Right atrium auricular region (tissue), 2 donors: ENCODE results near the gene HMCN1. TPM values are rescaled to one million over a fixed set of nuclear protein-coding genes. Genes with fewer than 3 reads are reported as not detected.

ENCODE experiments used
- DNase-seq: peaks from one replicate; pipeline ENCODE4 v3.0.0-alpha.2; 2019; ENCODE audit warnings: low spot score
- H3K27ac ChIP-seq, 2 donors: fragments of 200-600 bp; sonication (generic); 1 replicate in 1 of 2; 2 replicates in 1 of 2; pipeline ENCODE4 v1.5.1; 2016 to 2019
- H3K27me3 ChIP-seq, 2 donors: fragments of 200-600 bp; sonication (generic); one replicate each; pipeline versions ENCODE4 v1.5.1 to v1.6.0; 2017 to 2019
- H3K36me3 ChIP-seq: fragments of 200-600 bp; sonication (generic); one replicate; pipeline ENCODE4 v1.5.1; 2016
- H3K4me1 ChIP-seq, 2 donors: fragments of 200-600 bp; sonication (generic); one replicate each; pipeline versions ENCODE4 v1.5.1 to v1.6.0; 2017 to 2019
- H3K4me3 ChIP-seq, 2 donors: fragments of 200-600 bp; sonication (generic); 1 replicate in 1 of 2; 2 replicates in 1 of 2; pipeline ENCODE4 v1.5.1; 2017 to 2019; ENCODE audit warnings: mild to moderate bottlenecking in 1 of 2, moderate library complexity in 1 of 2
- H3K9me3 ChIP-seq, 2 donors: fragments of 200-600 bp; sonication (generic); one replicate each; pipeline ENCODE4 v1.5.1; 2019
- total RNA-seq, 2 donors: library from RNA; depleted of rRNA; stranded (reverse); fragments of >200 nt; gene quantifications; one replicate each; pipeline ENCODE4 v1.1.0, GENCODE V29; 2016
- TF ChIP-seq, protein P1 (sequence below), 2 donors: fragments of 200-600 bp; sonication (generic); IDR thresholded peaks; one replicate each; pipeline ENCODE4 v1.5.1; 2019; ENCODE audit warnings: antibody characterized with exemption in 2 of 2

Gene HMCN1
- total RNA-seq, 2 donors from 2014 or later: 14.8 to 20.2 TPM

DNA sequence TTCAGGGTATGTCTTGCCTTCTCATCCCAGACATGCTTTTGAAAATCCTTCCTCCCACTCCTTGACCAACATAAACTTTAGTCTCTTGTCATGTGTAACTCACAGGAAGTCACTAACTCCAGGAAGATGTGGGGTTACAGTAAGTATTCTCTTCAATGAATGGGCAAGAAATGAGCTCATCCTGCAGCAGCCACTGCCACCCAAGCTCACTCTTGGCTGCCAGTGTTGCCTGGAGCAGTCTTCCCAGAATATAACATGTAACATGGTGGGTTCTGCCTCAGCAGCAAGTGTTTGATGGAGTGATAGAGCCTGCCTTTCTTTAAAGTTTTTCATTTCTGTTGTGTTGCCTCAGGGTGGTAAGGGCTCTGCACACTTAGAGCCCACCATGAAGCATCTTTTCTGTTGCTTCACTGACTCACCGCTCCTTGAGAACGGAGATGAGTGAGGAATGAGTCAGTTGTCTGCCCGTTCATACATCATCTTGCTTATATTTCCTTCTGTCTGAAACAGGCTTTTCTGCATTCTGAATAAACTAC lies 453.9 kb downstream of the HMCN1 start:
- H3K4me3 ChIP-seq: no peak overlapping the region
- H3K36me3 ChIP-seq: peaks cover 10% of the 10 kb centered on the region
- no peak for DNase-seq
- no peak overlapping the region for H3K27ac ChIP-seq
- no peaks in the 10 kb centered on the region for H3K9me3 ChIP-seq
- H3K27me3 ChIP-seq: no peaks in the 10 kb centered on the region
- TF ChIP-seq, protein P1, sequence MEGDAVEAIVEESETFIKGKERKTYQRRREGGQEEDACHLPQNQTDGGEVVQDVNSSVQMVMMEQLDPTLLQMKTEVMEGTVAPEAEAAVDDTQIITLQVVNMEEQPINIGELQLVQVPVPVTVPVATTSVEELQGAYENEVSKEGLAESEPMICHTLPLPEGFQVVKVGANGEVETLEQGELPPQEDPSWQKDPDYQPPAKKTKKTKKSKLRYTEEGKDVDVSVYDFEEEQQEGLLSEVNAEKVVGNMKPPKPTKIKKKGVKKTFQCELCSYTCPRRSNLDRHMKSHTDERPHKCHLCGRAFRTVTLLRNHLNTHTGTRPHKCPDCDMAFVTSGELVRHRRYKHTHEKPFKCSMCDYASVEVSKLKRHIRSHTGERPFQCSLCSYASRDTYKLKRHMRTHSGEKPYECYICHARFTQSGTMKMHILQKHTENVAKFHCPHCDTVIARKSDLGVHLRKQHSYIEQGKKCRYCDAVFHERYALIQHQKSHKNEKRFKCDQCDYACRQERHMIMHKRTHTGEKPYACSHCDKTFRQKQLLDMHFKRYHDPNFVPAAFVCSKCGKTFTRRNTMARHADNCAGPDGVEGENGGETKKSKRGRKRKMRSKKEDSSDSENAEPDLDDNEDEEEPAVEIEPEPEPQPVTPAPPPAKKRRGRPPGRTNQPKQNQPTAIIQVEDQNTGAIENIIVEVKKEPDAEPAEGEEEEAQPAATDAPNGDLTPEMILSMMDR (IDR thresholded peaks at IDR 0.05): no peak
- H3K4me1 ChIP-seq: no peaks in the 10 kb centered on the region

DNA sequence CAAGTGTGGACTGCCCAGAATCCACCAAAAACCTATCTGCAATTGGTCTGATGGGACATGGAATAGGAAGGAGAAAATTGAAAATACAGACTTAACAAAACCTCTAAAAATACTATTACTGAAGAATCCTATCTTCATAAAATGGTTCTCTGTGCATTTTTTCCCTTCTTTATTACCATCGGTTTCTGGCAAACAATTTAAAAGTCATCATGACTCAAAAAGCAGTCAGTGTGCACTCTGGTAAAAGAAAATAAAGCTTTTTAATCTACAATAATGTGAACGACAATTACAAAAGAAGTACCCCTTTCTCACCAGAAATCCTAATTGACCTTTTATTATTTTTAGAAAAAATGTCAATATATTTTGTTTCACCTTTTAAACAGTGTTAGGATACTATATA lies 454.5 kb downstream of the HMCN1 start:
- peaks cover 10% of the 10 kb centered on the region for H3K36me3 ChIP-seq
- DNase-seq: no peak
- no peak overlapping the region for H3K27ac ChIP-seq
- TF ChIP-seq, protein P1 (IDR thresholded peaks at IDR 0.05): no peak
- H3K4me1 ChIP-seq: no peaks in the 10 kb centered on the region
- H3K4me3 ChIP-seq: no peak overlapping the region
- H3K27me3 ChIP-seq: no peaks in the 10 kb centered on the region
- H3K9me3 ChIP-seq: no peaks in the 10 kb centered on the region

DNA sequence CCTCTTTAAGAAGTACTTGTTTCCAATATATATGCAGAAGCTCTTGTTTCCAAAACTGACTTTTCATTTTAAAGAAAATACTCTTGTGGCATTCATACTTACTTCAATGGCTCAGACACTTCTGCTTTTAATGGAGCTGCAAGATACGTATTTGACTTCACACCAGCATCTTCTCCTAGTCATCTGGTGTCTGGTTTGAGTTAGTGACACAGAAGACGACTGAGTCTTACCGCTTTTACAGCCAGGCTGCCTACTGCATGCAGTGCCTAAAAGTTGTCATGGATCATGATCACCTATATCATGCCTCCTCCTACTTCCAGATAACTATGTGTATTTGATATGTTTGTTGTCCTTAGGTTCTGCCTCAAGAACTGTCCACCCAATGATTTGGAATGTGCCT lies 455.0 kb downstream of the HMCN1 start:
- no peaks in the 10 kb centered on the region for H3K9me3 ChIP-seq
- H3K4me1 ChIP-seq: no peaks in the 10 kb centered on the region
- H3K27me3 ChIP-seq: no peaks in the 10 kb centered on the region
- H3K27ac ChIP-seq: no peak overlapping the region
- H3K36me3 ChIP-seq: peaks cover 10% of the 10 kb centered on the region
- DNase-seq: no peak
- TF ChIP-seq, protein P1 (IDR thresholded peaks at IDR 0.05): no peak
- no peak overlapping the region for H3K4me3 ChIP-seq

DNA sequence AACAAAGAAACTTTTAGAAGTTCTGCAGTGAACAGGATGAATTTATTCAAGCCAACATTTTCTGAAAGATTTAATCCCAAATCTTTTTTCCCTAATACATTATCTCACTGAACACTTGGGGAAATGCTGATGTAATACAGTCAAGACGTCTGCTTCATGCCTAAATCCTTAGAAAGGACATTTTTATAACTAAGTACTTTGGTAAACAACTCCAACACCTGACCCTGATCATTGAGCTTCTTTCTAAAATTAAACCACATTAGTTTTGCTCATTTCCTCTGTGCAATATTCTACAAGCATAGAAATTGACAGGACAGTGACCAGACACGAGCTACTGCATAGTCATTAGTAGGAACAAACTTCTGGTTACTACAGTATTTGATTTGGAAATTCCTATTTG lies 457.3 kb downstream of the HMCN1 start:
- TF ChIP-seq, protein P1 (IDR thresholded peaks at IDR 0.05): no peak
- Histone ChIP-seq H3K4me3 (no peak overlapping the region), H3K4me1 (no peaks in the 10 kb centered on the region), H3K27ac (no peak overlapping the region), H3K9me3 (no peaks in the 10 kb centered on the region), H3K27me3 (no peaks in the 10 kb centered on the region), H3K36me3 (peaks cover 10% of the 10 kb centered on the region)
- no peak for DNase-seq

DNA sequence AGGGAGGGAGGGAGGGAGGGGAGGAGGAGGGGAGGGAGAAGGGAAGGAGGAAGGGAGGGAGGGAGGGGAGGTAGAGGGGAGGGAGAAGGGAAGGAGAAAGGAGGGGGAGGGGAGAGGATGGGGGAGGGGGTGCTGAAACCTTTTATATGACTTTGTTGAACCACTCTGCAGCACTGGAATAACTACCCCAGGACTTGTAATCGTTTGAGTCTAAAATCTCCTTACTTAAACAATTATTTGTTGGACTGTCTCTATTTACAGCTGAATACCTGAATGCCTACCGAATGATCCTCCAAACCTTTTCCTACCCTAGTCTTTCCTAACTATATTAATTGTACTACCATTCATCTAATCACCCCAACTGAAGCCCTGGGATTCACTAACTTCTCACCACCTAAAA lies 459.0 kb downstream of the HMCN1 start:
- H3K4me1 ChIP-seq: no peaks in the 10 kb centered on the region
- TF ChIP-seq, protein P1 (IDR thresholded peaks at IDR 0.05): no peak
- no peak overlapping the region for H3K27ac ChIP-seq
- no peaks in the 10 kb centered on the region for H3K9me3 ChIP-seq
- H3K4me3 ChIP-seq: no peak overlapping the region
- H3K27me3 ChIP-seq: no peaks in the 10 kb centered on the region
- no peak for DNase-seq
- H3K36me3 ChIP-seq: peaks cover 10% of the 10 kb centered on the region

DNA sequence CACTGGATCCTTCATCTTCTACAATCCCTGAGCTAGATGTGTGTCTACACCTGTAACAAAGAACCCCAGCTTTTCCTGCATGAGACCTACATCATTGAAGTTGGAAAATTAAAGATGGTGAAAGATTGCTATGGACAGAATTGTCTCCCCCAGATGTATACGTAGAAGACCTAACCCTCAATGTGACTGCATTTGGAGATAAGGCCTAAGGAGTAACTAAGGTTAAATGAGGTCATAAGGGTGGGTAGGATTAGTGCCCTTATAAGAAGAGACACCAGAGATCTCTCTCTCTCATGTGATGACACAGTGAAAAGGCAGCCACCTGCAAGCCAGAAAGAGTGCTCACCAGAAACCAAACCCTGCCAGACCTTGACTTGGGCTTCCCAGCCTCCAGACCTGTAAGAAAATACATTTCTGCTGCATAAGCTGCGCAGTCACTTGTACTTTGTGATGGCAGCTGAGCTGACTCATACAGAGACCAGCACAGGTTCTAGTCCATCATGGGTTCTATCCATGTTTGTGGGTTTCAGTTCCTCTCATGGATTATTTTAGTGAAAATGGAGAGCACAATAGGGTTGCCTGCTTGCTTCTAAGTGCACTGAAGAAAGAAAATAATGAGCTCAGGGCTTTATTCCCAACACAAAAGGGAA lies 460.0 kb downstream of the HMCN1 start:
- Histone ChIP-seq H3K27me3 (no peaks in the 10 kb centered on the region), H3K27ac (no peak overlapping the region), H3K4me1 (no peaks in the 10 kb centered on the region), H3K4me3 (no peak overlapping the region), H3K36me3 (peaks cover 3% of the 10 kb centered on the region), H3K9me3 (no peaks in the 10 kb centered on the region)
- TF ChIP-seq, protein P1 (IDR thresholded peaks at IDR 0.05): no peak
- no peak for DNase-seq
